ENCODE data around the gene MTMR12. TPM values are rescaled to one million over a fixed set of nuclear protein-coding genes. Genes with fewer than 3 reads are reported as not detected.

Gene MTMR12
- total and polyA plus RNA-seq, 2 of the 8 experiments (the other 6 are each of a cell fraction or from before 2014, with no cell fraction given): 19.1 to 59.3 TPM

GRCh38 chr5:32339198-32339597, 26.5 kb upstream of the MTMR12 start:
- Histone ChIP-seq H3K27ac (ENCODE audit: low read depth, low read length) (no peak overlapping the region), H3K56ac (replicated peaks; ENCODE audit: insufficient read length, low read depth, low read length) (no peak overlapping the region), H2AFZ (ENCODE audit: low read length) (no peak overlapping the region), H3K23me2 (ENCODE audit: low read depth, low read length) (no peaks in the 10 kb centered on the region), H2BK12ac (ENCODE audit: low read depth, low read length) (no peak overlapping the region), H2BK20ac (ENCODE audit: low read length) (no peak overlapping the region), H3K4me1 (replicated peaks in 1 of 4; ENCODE audit: control insufficient read depth in 3 of 4, insufficient read depth in 4 of 4, low read length in 3 of 4) (no peaks in the 10 kb centered on the region), H4K91ac (replicated peaks; ENCODE audit: insufficient read length, low read length) (no peak overlapping the region), H3K4me2 (ENCODE audit: insufficient read depth in 1 of 2, low read depth in 2 of 2, low read length in 2 of 2) (no peak overlapping the region), H2BK5ac (ENCODE audit: low read depth, low read length) (no peak overlapping the region), H3K4me3 (ENCODE audit: extremely low read depth in 1 of 4, insufficient read depth in 2 of 4, low read depth in 3 of 4, low read length in 4 of 4) (no peak overlapping the region), H3K18ac (ENCODE audit: extremely low read depth, low read length) (no peak overlapping the region), H3K14ac (ENCODE audit: insufficient read length) (no peak overlapping the region), H2BK15ac (ENCODE audit: low read length) (no peak overlapping the region), H3K9me3 (ENCODE audit: insufficient read depth in 2 of 2, low read depth in 1 of 2, low read length in 1 of 2) (peaks cover 37 to 43% of the 10 kb centered on the region in 2 experiments), H3K36me3 (ENCODE audit: control insufficient read depth in 2 of 4, insufficient read depth in 4 of 4, low read length in 3 of 4) (no peaks in the 10 kb centered on the region), H2BK120ac (replicated peaks; ENCODE audit: low read depth, low read length) (no peak overlapping the region), H4K8ac (ENCODE audit: extremely low read depth, insufficient read depth, low read length) (no peak overlapping the region), H3K9ac (replicated peaks in 1 of 4; ENCODE audit: extremely low read depth in 1 of 4, low read depth in 3 of 4, low read length in 3 of 4) (no peak overlapping the region), H2AK5ac (ENCODE audit: low read depth, low read length) (no peak overlapping the region), H4K5ac (ENCODE audit: insufficient read length, low read depth, low read length) (no peak overlapping the region), H3K79me2 (ENCODE audit: control insufficient read depth in 1 of 2, insufficient read depth in 2 of 2, low read length in 2 of 2) (no peaks in the 10 kb centered on the region), H4K20me1 (replicated peaks in 1 of 2; ENCODE audit: control insufficient read depth in 1 of 2, insufficient read depth in 2 of 2, low read length in 2 of 2) (no peaks in the 10 kb centered on the region), H3K4ac (replicated peaks; ENCODE audit: insufficient read length, low read depth, low read length) (no peak overlapping the region), H3K27me3 (replicated peaks in 1 of 4; ENCODE audit: control insufficient read depth in 3 of 4, extremely low read depth in 1 of 4, insufficient read depth in 3 of 4, low read length in 3 of 4) (no peaks in the 10 kb centered on the region), H3K23ac (ENCODE audit: insufficient read length) (no peak overlapping the region), H3K79me1 (ENCODE audit: low read depth, low read length) (no peaks in the 10 kb centered on the region)
- FAIRE-seq (no peak), DNase-seq (ENCODE audit: low read depth in 1 of 2, low spot score in 2 of 2) (no peak)
- ChIA-PET CTCF (ENCODE audit: partially characterized antibody) (interaction anchor here (1.1 to 2.6 kb wide), 2 partner anchors 10 to 250 kb away, joined by 3 to 19 read pairs; no protein-coding TSS in a partner anchor), POLR2A (ENCODE audit: partially characterized antibody) (no interaction called here)
- 51% methylated on average over 2 of the region's 2 CpGs; no CpG with 5 or more reads in 1 of the 2 experiments for WGBS, 2 experiments (ENCODE audit: extremely low coverage in 1 of 2, insufficient coverage in 1 of 2, insufficient read length in 1 of 2, insufficient replicate concordance in 2 of 2, low coverage in 1 of 2, low lambda C conversion rate in 2 of 2, missing lambda C conversion rate in 1 of 2)
- no peak for TF ChIP-seq JUND (IDR thresholded peaks at IDR 0.05; ENCODE audit: low read length)
- TF ChIP-seq SUZ12 (IDR thresholded peaks at IDR 0.05; ENCODE audit: low read length): no peak
- no peak for TF ChIP-seq MAFK (IDR thresholded peaks at IDR 0.05; ENCODE audit: low read depth, low read length)
- TF ChIP-seq, protein P1, sequence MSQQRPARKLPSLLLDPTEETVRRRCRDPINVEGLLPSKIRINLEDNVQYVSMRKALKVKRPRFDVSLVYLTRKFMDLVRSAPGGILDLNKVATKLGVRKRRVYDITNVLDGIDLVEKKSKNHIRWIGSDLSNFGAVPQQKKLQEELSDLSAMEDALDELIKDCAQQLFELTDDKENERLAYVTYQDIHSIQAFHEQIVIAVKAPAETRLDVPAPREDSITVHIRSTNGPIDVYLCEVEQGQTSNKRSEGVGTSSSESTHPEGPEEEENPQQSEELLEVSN (IDR thresholded peaks at IDR 0.05): no peak

Data from H1 (cell line).